NCI-H1048 (cell line): ENCODE measurements around the gene SOCS1.
"Not testable (repeated sequence)": the region's sequence is repeated elsewhere in the genome, so short reads cannot be mapped to it uniquely, and the experiment has no call there.

ENCODE experiments used
- DNase-seq: peaks from one replicate; lab custom pipeline; 2025; lab: John Stamatoyannopoulos, UW

SOCS1 gene

GRCh38 chr16:11224894-11225676 lies 30.9 kb downstream of the SOCS1 start:
- no peak for DNase-seq

GRCh38 chr16:11224096-11224893 lies 31.7 kb downstream of the SOCS1 start:
- no peak for DNase-seq

GRCh38 chr16:11220507-11220906 lies 35.5 kb downstream of the SOCS1 start:
- DNase-seq: not testable (repeated sequence)

GRCh38 chr16:11219178-11219577 lies 36.8 kb downstream of the SOCS1 start:
- DNase-seq: no peak

GRCh38 chr16:11218604-11218962 lies 37.4 kb downstream of the SOCS1 start:
- no peak for DNase-seq

- no peak for DNase-seq
Measured at GRCh38 chr16:11217651-11218603, 38.1 kb downstream of the SOCS1 start.

GRCh38 chr16:11215935-11216556 lies 40.0 kb downstream of the SOCS1 start:
- no peak for DNase-seq

- no peak for DNase-seq
Measured at GRCh38 chr16:11213799-11214198, 42.2 kb downstream of the SOCS1 start.

GRCh38 chr16:11213373-11213772 lies 42.6 kb downstream of the SOCS1 start:
- DNase-seq: no peak

GRCh38 chr16:11212798-11213196 lies 43.2 kb downstream of the SOCS1 start:
- DNase-seq: no peak

- no peak for DNase-seq
Measured at GRCh38 chr16:11211977-11212797, 43.8 kb downstream of the SOCS1 start.

- DNase-seq: no peak
Measured at GRCh38 chr16:11211061-11211976, 44.7 kb downstream of the SOCS1 start.

- no peak for DNase-seq
Measured at GRCh38 chr16:11210260-11210659, 45.7 kb downstream of the SOCS1 start.

- DNase-seq: no peak
Measured at GRCh38 chr16:11208916-11209665, 46.9 kb downstream of the SOCS1 start.

- no peak for DNase-seq
Measured at GRCh38 chr16:11207646-11208045, 48.4 kb downstream of the SOCS1 start.

- no peak for DNase-seq
Measured at GRCh38 chr16:11205754-11206581, 50.0 kb downstream of the SOCS1 start.

GRCh38 chr16:11205065-11205699 lies 50.8 kb downstream of the SOCS1 start:
- no peak for DNase-seq
